ENCODE data around the gene CPXM1.

The CPXM1 gene

GRCh38 chr20:2763186-2763585, 37.2 kb downstream of the CPXM1 start:
- no peak for DNase-seq (ENCODE audit: low read depth)

GRCh38 chr20:2762578-2763131, 37.8 kb downstream of the CPXM1 start:
- no peak for DNase-seq (ENCODE audit: low read depth)

- no peak for DNase-seq (ENCODE audit: low read depth)
Observed at GRCh38 chr20:2761885-2762284, 38.5 kb downstream of the CPXM1 start.

GRCh38 chr20:2760952-2761305, 39.5 kb downstream of the CPXM1 start:
- DNase-seq (ENCODE audit: low read depth) = no peak

GRCh38 chr20:2760297-2760951, 40.0 kb downstream of the CPXM1 start:
- no peak for DNase-seq (ENCODE audit: low read depth)

- DNase-seq (ENCODE audit: low read depth) = no peak
Observed at GRCh38 chr20:2759603-2760296, 40.7 kb downstream of the CPXM1 start.

- no peak for DNase-seq (ENCODE audit: low read depth)
Observed at GRCh38 chr20:2759143-2759542, 41.3 kb downstream of the CPXM1 start.

- DNase-seq (ENCODE audit: low read depth) = no peak
Observed at GRCh38 chr20:2757969-2758368, 42.5 kb downstream of the CPXM1 start.

- no peak for DNase-seq (ENCODE audit: low read depth)
Observed at GRCh38 chr20:2757001-2757400, 43.4 kb downstream of the CPXM1 start.

- peak; percentile 9 for DNase-seq (ENCODE audit: low read depth)
Observed at GRCh38 chr20:2756056-2756611, 44.3 kb downstream of the CPXM1 start.

- no peak for DNase-seq (ENCODE audit: low read depth)
Observed at GRCh38 chr20:2755451-2756055, 44.9 kb downstream of the CPXM1 start.

- DNase-seq (ENCODE audit: low read depth) = no peak
Observed at GRCh38 chr20:2754424-2754823, 46.0 kb downstream of the CPXM1 start.

- DNase-seq (ENCODE audit: low read depth) = no peak
Observed at GRCh38 chr20:2753461-2754040, 46.9 kb downstream of the CPXM1 start.

- no peak for DNase-seq (ENCODE audit: low read depth)
Observed at GRCh38 chr20:2752567-2753460, 47.6 kb downstream of the CPXM1 start.

GRCh38 chr20:2751878-2752566, 48.4 kb downstream of the CPXM1 start:
- DNase-seq (ENCODE audit: low read depth) = no peak

- DNase-seq (ENCODE audit: low read depth) = no peak
Observed at GRCh38 chr20:2751347-2751877, 49.0 kb downstream of the CPXM1 start.

- DNase-seq (ENCODE audit: low read depth) = no peak
Observed at GRCh38 chr20:2750491-2751251, 49.8 kb downstream of the CPXM1 start.

- no peak for DNase-seq (ENCODE audit: low read depth)
Observed at GRCh38 chr20:2749951-2750490, 50.4 kb downstream of the CPXM1 start.

GRCh38 chr20:2749343-2749950, 51.0 kb downstream of the CPXM1 start:
- DNase-seq (ENCODE audit: low read depth) = no peak
